Stimulated activated CD8-positive, alpha-beta memory T cell treated with anti-CD3 and anti-CD28 coated beads, Interleukin-12 subunit alpha, Interleukin-12 subunit beta, amount 100 ng/mL, for 24 hours (primary cell): ENCODE results near the gene NFXL1.
"Not testable (repeated sequence)": the region's sequence is repeated elsewhere in the genome, so short reads cannot be mapped to it uniquely, and the experiment has no call there.

ENCODE experiments used
- DNase-seq: peaks from one replicate; pipeline ENCODE4 v3.0.0-alpha.2; 2020; ENCODE audit errors: extremely low read depth

NFXL1 gene

DNA sequence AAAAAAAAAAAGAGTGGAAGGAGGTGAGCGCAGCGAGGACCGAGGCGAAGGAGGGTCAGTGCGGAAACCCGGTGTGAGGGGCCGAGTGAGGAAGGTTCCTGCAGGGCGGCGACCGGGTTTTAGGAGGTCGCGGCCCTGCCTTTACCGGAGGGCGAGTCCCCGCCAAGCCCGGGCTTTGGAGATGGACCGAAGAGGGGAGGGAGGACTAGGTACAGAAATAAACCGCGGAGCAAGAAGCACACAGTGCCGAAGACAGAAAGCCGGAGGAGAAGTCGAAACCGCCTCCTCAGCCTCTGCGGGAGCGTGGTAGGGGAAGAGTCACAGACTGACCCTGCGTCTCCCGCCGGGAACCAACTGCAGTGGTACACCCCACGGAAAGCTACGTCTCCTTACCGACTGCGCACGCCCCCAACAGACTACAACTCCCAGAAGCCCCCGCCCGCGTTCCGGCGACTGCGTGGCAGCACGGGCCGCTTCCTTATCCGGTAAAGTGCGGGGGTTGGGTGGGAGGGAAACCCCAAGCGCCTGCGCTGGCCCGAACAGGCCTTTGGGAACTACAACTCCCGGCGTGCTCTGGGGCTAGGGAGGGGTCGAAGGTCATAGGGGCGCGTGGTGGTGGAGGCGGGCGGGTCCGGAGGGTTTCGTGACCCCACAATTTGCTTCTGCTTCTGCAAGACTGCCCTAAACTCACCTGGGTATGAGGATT lies at the start of gene NFXL1:
NFXL1 (minus strand) TSS at position 364 of the 706 bp plus-strand sequence. CDS start 380 bp downstream, outside the sequence.
- peak; percentile 93 for DNase-seq

DNA sequence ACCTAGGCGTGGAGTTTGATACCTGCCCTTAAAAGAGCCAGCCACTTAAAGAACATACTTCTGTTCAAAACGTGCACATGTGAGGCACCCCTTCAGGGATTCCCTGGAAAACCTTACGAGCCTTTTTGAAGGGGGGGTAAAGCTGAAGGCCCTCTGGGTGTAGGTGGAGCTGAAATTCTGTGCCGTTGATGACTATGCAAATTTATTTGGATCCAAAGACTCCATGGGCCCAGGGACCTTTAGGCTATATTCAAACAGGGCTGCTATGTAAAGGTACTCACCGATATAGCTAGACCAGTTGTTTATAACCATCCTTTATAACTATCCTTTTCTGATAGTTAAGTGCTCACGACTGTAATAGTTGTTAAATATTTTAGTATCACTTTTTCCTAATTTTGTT lies 40.3 kb upstream of the NFXL1 start:
- no peak for DNase-seq

DNA sequence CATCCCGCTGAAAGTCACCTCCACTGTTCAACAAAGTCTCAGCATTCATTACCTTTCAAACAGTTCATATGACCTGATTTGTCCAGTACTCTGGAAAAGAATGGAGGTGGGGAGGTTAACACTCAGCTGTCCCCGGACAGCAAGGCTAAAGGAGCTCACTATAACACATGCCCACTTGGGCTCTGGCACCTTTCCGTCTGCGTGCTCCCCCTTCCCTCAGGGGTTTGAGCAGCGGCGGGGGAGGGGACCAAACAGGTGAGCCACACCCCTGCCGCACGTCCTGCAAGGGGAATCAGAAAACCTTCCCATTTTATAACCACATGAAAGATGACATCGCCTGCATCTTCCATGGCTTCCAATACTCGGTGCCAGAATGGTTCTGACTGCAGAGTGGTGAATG lies 39.9 kb upstream of the NFXL1 start:
- no peak for DNase-seq

DNA sequence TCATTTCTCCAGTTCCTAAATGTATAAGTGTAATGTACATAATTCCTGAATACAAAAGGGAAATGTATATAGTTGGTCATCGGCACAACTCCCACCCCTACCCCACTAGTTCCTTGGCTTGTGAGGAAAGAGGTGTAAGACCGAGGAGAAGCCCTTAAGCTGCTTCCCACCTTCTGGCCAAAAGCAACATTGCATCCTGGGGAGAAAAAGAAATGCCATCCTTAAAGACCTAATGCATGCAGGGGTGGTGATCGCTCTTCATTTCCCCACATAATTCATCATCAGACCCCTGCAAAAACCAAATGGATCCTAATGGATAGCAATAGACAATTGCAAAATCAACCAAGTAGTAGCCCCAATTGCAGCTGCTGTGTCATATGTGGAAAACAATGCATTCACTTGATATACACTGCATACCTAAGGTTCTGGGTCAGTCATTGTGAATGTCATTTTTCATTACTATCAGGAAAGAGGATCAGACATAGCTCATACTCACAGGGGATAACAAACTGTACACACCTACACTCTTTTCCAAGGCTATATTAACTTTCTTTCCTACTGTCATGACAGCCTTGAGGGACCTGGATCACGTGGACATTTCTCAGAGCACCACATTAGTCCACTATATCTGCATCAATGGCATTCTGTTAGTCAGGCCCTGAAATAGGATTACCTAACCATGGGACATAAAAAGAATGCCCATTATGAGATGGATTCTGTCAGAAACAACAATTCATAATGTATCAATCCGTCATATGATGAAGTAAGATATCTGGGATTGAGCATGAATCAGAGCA lies 31.7 kb upstream of the NFXL1 start:
- no peak for DNase-seq

DNA sequence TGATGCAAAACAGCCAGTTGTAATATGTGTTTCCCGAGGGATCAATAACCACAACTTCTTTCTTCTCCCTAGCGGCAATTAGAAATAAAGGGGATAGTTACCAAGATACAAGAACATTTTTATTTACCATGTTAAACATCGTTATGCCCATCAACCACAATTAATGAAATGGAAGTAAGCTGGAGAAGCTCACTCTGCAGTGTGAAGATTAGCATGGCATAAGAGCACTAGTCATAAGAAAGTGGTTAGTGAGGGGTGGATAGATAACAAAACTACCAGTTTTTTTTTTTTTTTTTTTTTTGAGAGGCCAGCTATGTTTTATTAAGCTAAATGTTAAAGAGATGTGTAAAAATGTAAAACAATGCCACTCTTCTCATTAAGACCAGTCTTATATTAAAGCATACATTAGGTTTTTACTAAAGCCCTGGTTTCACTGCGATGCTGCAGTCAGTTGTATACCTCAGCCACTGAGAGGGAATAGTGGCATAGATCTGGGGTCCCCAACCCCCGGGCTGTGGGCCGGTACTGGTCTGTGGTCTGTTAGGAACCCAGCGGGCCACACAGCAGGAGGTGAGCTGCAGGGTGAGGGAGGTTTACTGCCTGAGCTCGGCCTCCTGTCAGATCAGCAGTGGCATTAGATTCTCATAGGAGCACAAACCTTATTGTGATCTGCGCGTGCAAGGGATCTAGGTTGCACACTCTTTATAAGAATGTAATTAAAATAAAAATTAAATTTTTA lies 27.9 kb upstream of the NFXL1 start:
- no peak for DNase-seq

DNA sequence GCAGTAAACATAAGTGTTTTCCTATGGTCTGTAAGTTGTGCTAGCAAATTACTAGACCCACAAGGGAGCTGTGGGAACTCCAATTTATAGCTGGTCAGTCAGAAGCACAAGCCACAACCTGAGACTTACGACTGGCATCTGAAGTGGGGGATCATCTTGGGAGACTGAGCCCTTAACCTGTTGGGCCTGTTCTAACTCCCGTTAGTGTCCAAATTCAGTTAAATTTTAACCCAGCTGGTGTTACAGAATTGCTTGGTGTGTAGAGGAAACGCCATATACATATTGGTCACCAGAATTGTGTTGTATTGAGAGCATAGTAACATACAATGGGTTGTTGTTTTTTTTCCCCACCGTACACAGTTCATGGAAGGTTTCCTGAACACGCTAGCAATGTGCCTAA lies 25.1 kb upstream of the NFXL1 start:
- no peak for DNase-seq

DNA sequence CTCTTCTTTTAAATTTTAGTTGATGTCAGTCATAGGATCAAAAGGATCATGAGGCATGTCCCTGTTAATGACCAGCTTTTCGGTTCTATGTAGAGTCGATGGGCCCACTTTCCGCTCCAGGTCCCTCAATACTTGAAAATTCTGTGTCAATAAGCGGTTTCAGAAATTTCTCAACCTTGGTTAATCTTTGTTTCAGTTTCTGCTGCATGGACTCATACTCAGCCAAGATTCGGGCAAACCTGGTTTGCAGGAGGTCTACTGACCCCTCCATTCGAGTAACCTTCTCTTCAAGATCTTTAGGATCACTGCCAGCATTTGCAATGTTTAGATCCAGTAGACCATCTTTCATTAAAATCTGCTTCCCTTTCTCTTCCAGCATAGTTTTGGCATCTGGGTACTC lies 22.0 kb upstream of the NFXL1 start:
- DNase-seq: no peak

DNA sequence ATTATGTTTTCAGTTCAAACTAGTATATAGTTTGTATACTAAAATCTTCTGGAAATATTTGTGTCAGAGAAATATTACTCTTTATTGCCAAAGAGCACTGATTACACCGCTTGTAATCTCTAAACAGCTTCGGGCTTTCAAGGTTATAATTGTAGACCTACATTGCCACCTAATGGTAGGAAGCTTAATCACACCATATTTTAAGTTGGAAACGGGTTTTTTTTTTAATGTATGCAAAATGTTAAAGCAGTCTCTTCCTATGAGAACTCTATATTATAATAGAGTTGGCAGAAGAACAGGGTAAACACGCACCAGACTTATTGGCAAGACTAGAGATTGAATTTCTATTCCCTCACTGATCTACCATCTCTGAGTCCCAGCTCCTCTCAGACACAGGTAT lies 19.5 kb upstream of the NFXL1 start:
- no peak for DNase-seq

DNA sequence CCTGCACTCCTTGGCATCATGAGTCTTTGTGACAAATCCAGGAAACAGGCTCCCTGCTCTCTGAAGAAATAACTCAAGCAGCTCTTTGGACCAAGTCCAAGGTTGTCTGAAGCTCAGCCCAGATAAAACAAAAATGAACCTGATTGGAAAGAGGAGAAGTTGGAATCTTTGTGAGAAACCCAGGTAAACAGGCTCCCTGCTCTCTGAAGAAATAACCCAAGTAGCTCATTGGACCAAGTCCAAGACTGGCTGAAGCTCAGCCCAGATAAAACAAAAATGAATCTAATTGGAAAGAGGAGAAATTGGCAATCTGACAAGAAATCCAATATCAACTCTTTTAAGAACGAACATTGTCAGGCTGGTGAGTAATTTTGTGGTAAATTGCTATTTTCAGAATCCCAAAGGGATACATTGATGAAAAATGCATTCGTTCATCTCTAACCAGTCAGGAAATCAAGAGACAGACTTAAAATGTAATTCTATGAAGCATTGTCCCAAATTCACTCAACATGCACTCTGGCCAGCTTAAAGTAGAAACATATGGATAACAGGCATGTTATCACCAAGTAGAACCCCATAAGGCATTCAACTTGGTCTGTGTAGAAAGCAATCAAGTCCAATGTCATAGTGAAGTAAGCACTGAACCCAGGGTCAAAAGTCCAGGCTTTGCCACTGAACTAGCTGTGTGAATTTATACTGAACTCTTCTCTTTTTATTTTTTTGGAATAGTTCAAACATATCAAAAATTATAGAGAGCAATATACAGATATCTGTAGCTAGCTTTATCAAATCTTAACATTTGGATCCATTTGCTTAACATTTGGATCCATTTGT lies 16.8 kb upstream of the NFXL1 start:
- no peak for DNase-seq

DNA sequence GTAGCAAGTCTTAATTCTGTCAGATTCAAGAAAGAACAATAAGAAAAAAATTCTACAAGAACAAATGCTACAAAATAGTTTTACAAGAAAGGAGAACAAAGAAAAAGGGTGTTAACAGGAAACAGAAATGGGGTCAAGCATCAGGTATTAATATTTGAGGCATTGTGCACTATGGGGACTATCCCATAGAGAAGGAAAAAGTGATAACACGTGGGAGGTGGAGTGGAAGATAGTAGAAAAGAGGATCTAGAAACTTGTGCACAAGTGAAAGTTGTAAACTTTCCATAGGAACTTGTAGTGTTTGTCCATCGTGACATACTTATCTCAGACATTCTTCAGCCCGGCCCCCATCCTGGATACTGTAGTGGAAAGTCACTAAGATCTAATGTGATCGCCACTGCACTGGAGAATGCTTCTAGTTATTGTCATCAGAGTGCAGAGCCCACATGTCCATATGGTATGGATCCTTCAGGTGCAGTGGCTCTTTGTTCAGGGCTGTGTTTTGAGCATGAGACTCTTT lies 15.4 kb upstream of the NFXL1 start:
- DNase-seq: no peak

DNA sequence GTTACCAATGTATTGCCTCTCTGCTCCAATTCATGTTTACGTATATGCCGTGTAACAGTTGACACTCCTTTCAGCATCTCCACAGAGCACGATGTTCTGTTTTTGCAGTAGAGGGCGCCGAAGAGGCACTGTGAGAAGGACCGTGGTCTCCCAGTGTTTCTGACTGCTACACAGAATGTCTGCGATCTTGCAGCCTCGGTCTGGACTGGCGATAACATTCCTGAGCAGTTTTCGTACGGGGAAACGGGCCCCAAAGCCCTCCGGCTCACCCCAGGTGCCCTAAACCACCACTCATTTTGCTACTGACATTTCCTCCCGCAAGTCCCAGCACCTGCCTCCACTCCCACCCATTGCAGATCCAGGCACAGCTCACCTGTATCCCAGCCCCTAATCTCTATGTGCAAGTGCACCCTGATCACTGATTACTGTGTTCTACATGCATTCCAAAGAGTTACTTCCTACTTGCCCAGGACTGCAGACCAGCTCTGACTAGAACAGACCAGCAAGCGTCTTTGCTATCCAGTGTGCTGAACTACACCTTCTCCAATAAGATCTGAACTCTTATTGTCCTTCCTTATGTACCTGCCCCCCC lies 12.4 kb upstream of the NFXL1 start:
- no peak for DNase-seq

DNA sequence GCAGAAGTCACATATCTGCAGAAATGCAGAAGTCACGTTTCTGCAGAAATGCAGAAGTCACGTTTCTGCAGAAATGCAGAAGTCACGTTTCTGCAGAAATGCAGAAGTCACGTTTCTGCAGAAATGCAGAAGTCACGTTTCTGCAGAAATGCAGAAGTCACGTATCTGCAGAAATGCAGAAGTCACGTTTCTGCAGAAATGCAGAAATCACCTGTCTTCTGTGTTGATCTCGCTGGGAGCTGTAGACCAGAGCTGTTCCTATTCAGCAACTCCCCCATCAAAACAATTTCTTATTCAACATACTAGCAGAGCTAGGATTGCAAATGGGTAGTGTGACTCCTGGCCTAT lies 8.9 kb upstream of the NFXL1 start:
- DNase-seq: not testable (repeated sequence)

DNA sequence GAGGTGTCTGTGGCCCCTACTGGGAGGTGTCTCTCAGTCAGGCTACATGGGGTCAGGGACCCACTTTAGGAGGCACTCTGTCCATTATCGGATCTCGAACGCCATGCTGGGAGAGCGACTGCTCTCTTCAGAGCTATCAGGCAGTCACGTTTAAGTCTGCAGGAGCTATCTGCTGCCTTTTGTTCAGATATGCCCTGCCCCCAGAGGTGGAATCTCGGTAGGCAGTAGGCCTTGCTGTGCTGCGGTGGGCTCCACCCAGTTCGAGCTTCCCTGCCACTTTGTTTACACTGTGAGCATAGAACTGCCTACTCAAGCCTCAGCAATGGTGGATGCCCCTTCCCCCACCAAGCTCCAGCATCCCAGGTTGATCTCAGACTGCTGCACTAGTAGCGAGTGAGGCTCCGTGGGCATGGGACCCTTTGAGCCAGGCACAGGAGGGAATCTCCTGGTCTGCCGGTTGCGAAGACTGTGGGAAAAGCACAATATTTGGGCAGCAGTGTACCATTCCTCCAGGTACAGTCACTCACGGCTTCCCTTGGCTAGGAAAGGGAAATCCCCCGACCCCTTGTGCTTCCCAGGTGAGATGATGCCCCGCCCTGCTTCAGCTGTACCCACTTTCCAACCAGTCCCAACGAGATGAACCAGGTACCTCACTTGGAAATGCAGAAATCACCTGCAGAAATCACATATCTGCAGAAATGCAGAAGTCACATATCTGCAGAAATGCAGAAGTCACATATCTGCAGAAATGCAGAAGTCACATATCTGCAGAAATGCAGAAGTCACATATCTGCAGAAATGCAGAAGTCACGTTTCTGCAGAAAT lies 8.3 kb upstream of the NFXL1 start:
- DNase-seq: not testable (repeated sequence)

DNA sequence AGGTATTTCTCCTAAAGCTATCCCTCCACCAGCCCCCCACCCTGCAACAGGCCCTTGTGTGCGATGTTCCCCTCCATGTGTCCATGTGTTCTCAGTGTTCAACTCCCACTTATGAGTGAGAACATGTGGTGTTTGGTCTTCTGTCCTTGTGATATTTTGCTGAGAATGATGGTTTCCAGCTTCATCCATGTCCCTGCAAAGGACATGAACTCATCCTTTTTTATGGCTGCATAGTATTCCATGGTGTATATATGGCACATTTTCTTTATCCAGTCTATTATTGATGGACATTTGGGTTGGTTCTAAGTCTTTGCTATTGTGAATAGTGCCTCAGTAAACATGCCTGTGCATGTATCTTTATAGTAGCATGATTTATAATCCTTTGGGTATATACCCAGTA lies 2.8 kb upstream of the NFXL1 start:
- not testable (repeated sequence) for DNase-seq

DNA sequence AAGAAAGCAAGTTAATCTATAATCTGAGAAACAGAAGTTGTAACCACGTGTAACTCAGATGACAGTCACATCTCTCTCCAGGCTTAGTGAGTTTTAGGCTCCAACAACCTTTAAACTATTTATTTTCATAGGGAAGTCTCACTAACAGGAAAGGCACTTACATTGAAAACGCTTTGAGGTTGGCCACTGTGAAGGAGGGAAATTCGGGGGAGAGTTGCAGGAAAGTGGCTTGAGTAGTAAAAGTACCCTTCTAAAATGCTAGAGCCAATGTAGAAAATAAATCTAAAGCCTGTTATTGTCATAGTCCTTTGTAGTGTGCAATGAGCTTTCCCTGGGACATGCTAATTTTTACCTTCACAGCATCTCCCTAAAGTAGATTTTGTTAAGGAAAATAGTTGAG lies 995 bp upstream of the NFXL1 start:
- no peak for DNase-seq

DNA sequence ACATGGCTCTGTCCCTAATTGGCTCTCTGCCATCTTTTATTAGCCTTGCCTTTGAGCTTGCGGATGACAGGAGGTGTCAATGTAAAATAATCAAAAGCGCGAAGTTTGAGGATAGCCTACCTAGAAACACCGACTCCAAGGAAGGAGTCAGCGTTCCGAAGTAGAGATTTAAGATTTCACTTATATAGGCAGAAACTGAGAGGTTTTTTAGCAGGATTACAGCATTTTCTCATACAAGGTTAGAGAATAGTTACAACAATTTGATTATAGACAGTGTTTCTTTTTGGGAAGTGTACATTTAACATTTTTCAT lies 499 bp upstream of the NFXL1 start:
- no peak for DNase-seq

DNA sequence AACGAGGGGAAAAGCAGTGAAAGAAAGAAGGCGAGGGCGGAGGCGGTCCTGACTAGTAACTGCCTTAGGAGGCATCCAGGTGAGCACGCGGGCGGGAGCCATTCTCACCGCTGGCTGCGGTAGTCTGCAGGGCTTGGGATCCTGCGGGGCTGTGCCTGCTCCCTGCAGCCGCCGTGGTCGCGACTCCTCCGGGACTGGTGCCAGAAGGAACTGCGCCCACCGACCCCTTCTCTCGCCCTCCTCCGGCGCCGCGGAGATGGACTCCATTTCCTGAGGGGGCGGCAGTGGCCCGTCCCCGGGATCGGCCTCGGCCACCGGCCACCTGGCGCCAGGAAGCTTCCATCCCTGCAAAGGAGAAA lies 543 bp downstream of the NFXL1 start:
- no peak for DNase-seq

DNA sequence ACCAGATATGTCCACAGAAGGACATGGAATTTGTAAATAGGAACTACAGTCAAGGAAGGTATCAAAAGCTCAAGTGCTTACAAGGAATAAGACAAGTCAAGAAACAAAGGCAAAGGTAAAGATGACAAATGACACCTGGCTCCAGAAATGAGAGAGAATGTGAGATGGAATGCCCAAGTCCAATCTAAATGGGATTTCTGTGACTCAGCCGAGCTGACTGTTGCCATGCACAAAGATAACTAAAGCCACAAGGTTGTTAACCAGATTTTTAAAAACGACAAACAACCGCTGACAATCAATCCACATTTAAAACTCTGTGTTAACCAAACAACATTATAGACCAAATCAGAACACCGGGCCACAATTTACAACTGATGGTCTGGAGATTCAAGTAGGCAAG lies 1.1 kb downstream of the NFXL1 start:
- DNase-seq: no peak

DNA sequence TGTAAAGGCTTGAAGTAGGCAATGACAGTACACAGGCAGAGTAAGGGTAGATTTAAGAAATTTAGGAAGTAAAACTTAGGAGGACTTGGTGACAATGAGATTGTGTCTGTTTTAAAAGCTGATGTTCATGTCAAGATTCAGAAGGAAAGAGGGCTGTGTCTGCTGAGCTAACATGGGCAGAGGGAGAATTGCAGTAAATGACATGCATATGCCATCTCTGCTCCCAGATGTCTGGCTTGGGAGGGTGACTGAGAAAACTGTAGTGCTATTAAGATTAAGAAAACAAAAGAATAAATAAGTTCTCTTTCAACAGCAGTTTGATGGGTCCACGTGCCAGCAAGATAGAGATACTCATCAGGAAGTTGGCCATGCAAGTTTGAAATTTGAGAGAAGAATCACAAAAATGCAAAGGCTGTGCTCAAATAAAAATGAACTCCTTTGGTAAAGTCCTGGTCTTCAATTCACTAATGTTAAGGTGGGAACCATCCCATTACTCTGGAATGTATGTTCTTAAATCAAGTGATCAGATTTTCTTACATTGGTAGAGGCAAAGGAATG lies 7.2 kb downstream of the NFXL1 start:
- no peak for DNase-seq

DNA sequence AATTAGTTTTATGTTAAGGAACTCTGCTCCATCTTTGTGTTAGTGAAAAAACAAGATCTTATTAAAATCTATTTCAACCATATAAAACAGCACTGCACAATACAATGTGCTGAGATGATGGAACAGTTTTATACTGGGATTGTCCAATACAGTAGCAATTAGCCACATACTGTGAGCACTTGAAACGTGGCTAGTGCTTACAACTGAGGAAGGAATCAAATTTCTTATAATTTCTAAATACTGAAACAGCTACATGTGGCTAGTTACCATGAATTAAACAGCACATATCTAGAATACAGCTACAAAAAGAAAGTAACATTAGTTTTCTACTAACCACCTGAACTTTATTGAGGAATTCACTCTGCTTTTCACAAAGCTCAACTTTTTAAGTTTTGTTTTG lies 14.7 kb downstream of the NFXL1 start:
- no peak for DNase-seq
